Measurements from ENCODE around the gene DUS3L. TPM values are rescaled to one million over a fixed set of nuclear protein-coding genes. Genes with fewer than 3 reads are reported as not detected.

The DUS3L gene
- total RNA-seq, 1 experiment from 2014 or later, result 67.0 TPM

GRCh38 chr19:5788422-5788821 lies 2.5 kb downstream of the DUS3L start:
- H3K27ac Mint-ChIP-seq, result no peak overlapping the region
- no peaks in the 10 kb centered on the region for H3K79me1 ChIP-seq (ENCODE audit: insufficient read depth, low read depth, low read length, poor library complexity, severe bottlenecking)

More at GRCh38 chr19:5788422-5788821, 2.5 kb downstream of the DUS3L start:
- Mint-ChIP-seq H3K9me3 (no peaks in the 10 kb centered on the region; a peak in 2 of 5 replicates), H3K4me3 (peak overlapping the region in 1 of 2 experiments; percentile 36; a peak in 1 of 5 replicates), H3K36me3 (ENCODE audit: insufficient read depth in 1 of 3, low read depth in 3 of 3) (peaks cover 25 to 45% (median 43%) of the 10 kb centered on the region in 3 experiments), H3K4me1 (peaks cover 0 to 8% of the 10 kb centered on the region in 2 experiments; a peak in 3 of 4 replicates), H3K27me3 (ENCODE audit: low read depth) (no peaks in the 10 kb centered on the region; the same call in 1 of the 2 replicates)
- no peak overlapping the region for H3K23ac ChIP-seq (ENCODE audit: insufficient read length, low read depth, low read length)
- H3K9ac ChIP-seq (ENCODE audit: extremely low read depth, insufficient read length, low read length), result no peak overlapping the region
- no peak overlapping the region for H2BK5ac ChIP-seq (ENCODE audit: insufficient read length, low read length)
- no peak overlapping the region for H2AFZ ChIP-seq (ENCODE audit: low read length)
- H4K20me1 ChIP-seq (ENCODE audit: control insufficient read depth, insufficient read depth, insufficient read length), result no peaks in the 10 kb centered on the region
- H4K91ac ChIP-seq (ENCODE audit: insufficient read length, low read depth, low read length), result no peak overlapping the region
- H3T11ph ChIP-seq (ENCODE audit: low read length), result no peak overlapping the region
- no peaks in the 10 kb centered on the region for H3K79me2 ChIP-seq (ENCODE audit: insufficient read depth, low read length)
- no peak overlapping the region for H2AK5ac ChIP-seq (ENCODE audit: insufficient read length, low read length)
- H3K4me2 ChIP-seq (ENCODE audit: insufficient read depth, insufficient read length, low read length), result no peak overlapping the region
- no peak overlapping the region for H2BK20ac ChIP-seq (ENCODE audit: low read depth, low read length, poor library complexity, severe bottlenecking)
- H4K8ac ChIP-seq (replicated peaks; ENCODE audit: insufficient read length, low read depth, low read length), result no peak overlapping the region
- no peak overlapping the region for H3K27ac ChIP-seq (ENCODE audit: insufficient read length, low read depth, low read length)
- no peak for TF ChIP-seq CTCF (conservative IDR thresholded peaks at IDR 0.05)
- H3K14ac ChIP-seq (ENCODE audit: insufficient read depth, low read length), result no peak overlapping the region
- H2BK15ac ChIP-seq (ENCODE audit: low read depth, low read length), result no peak overlapping the region
- no peaks in the 10 kb centered on the region for H3K4me1 ChIP-seq (ENCODE audit: insufficient read depth, low read length)
- H4K5ac ChIP-seq (ENCODE audit: insufficient read length, low read depth, low read length), result no peak overlapping the region
- no peak overlapping the region for H2BK12ac ChIP-seq (ENCODE audit: insufficient read length, low read depth, low read length)
- DNase-seq, result no peak
- H3K27me3 ChIP-seq (ENCODE audit: insufficient read depth, low read length), result no peaks in the 10 kb centered on the region
- no peak overlapping the region for H3K18ac ChIP-seq (ENCODE audit: insufficient read length, low read depth, low read length)
- no CpG with 5 or more reads among the region's 5 CpGs for WGBS (ENCODE audit: extremely low coverage, insufficient read length, low lambda C conversion rate)
- no peak overlapping the region for H3K4ac ChIP-seq (ENCODE audit: low read depth, low read length)
- H3K56ac ChIP-seq (ENCODE audit: insufficient read length, low read depth, low read length), result no peak overlapping the region
- no peaks in the 10 kb centered on the region for H3K9me3 ChIP-seq (ENCODE audit: control insufficient read depth, low read depth, low read length)
- H2BK120ac ChIP-seq (ENCODE audit: low read depth, low read length, poor library complexity, severe bottlenecking), result no peak overlapping the region
- H3K23me2 ChIP-seq (ENCODE audit: insufficient read length, low read depth, low read length, poor library complexity, severe bottlenecking), result no peaks in the 10 kb centered on the region
